HepG2 (cell line): ENCODE results near the gene SEPHS1. TPM values are rescaled to one million over a fixed set of nuclear protein-coding genes. Genes with fewer than 3 reads are reported as not detected.

Source experiments
- FOXJ3 ChIP-seq: sonication (generic); formaldehyde crosslinking; IDR thresholded peaks from 2 replicates; pipeline ENCODE4 v1.4.0; 2020; ENCODE audit warnings: missing genetic modification reagents, mild to moderate bottlenecking, borderline replicate concordance
- HBP1 ChIP-seq: IDR thresholded peaks from 2 replicates; pipeline ENCODE4 v1.6.1; 2016; ENCODE audit warnings: low read depth, control low read depth
- ISL2 ChIP-seq: sonication (generic); formaldehyde crosslinking; IDR thresholded peaks from 2 replicates; pipeline ENCODE4 v1.5.0; 2020; ENCODE audit warnings: missing genetic modification reagents
- KLF12 ChIP-seq: sonication (generic); formaldehyde crosslinking; IDR thresholded peaks from 2 replicates; pipeline ENCODE4 v1.4.0; 2020; ENCODE audit warnings: missing genetic modification reagents, borderline replicate concordance
- LBX2 ChIP-seq: sonication (generic); formaldehyde crosslinking; IDR thresholded peaks from 2 replicates; pipeline ENCODE4 v1.5.0; 2020; ENCODE audit warnings: missing genetic modification reagents, mild to moderate bottlenecking, borderline replicate concordance
- MXD4 ChIP-seq: IDR thresholded peaks from 2 replicates; pipeline ENCODE4 v1.6.1; 2016; ENCODE audit warnings: mild to moderate bottlenecking, missing biosample characterization, missing genetic modification reagents
- POLR2G ChIP-seq: fragments of 200-400 bp; formaldehyde crosslinking; IDR thresholded peaks from 2 replicates; pipeline ENCODE4 v1.6.1; 2018; ENCODE audit warnings: mild to moderate bottlenecking, low read depth, low read length, moderate library complexity
- ZBTB40 ChIP-seq, 2 experiments: fragments of 450-650 bp in 1 of 2; sonication (generic) in 1 of 2; formaldehyde crosslinking in 1 of 2; IDR thresholded peaks; 2 replicates each; pipeline versions ENCODE4 v1.6.1 to v1.8.0; 2016 to 2022; ENCODE audit warnings: antibody characterized with exemption in 1 of 2, mild to moderate bottlenecking in 1 of 2, missing genetic modification reagents in 1 of 2
- ZNF205 ChIP-seq: IDR thresholded peaks from 2 replicates; pipeline ENCODE4 v1.6.1; 2018; ENCODE audit warnings: missing biosample characterization, missing genetic modification reagents
- ZNF784 ChIP-seq: sonication (generic); formaldehyde crosslinking; IDR thresholded peaks from 2 replicates; pipeline ENCODE4 v1.5.1; 2020; ENCODE audit warnings: missing genetic modification reagents, mild to moderate bottlenecking, borderline replicate concordance
- ZNF883 ChIP-seq: sonication (generic); formaldehyde crosslinking; IDR thresholded peaks from 2 replicates; pipeline ENCODE4 v1.5.1; 2020; ENCODE audit warnings: mild to moderate bottlenecking, missing genetic modification reagents; ENCODE audit errors: not compliant biosample characterization
- ZSCAN21 ChIP-seq: sonication (generic); formaldehyde crosslinking; IDR thresholded peaks from 2 replicates; pipeline ENCODE4 v1.8.0; 2022; ENCODE audit warnings: mild to moderate bottlenecking, missing genetic modification reagents, moderate library complexity, borderline replicate concordance
- polyA plus RNA-seq, 8 experiments: library from polyadenylated mRNA; depleted of rRNA in 3 of 8; stranded (reverse) in 7 of 8; unstranded in 1 of 8; fragments of >200 nt; fragmentation: Illumina TruSeq in 4 of 8; extraction: Trizol in 4 of 8; gene quantifications; 2 replicates each; pipeline versions ENCODE4 v1.2.1 to v1.2.3, GENCODE V29; 2011 to 2016; ENCODE audit warnings: low read depth in 4 of 8, missing spikeins in 1 of 8, mixed read lengths in 1 of 8; ENCODE audit not compliant: insufficient read depth in 1 of 8
- total RNA-seq, 5 experiments: library from RNA; depleted of rRNA; stranded (reverse); fragments of >200 nt; fragmentation: Illumina TruSeq; extraction: Trizol; gene quantifications; 2 replicates each; pipeline ENCODE4 v1.2.3, GENCODE V29; 2016; ENCODE audit warnings: low read depth in 1 of 5

The SEPHS1 gene
- total and polyA plus RNA-seq, 2 of the 13 experiments (the other 11 are each of a cell fraction or from before 2014, with no cell fraction given), result 57.8 to 61.5 TPM

GRCh38 chr10:13348216-13349017 is at the start of gene SEPHS1 (continued):
- TF ChIP-seq LBX2 (CRISPR knock-in tag) (no peak), HBP1 (no peak), POLR2G (peak; percentile 79), ZSCAN21 (0 out of 2 replicates have a peak, but pooled peaks have one; percentile 42), MXD4 (peak; percentile 30; the same call in 1 of the 2 replicates), ZNF784 (CRISPR knock-in tag) (0 out of 2 replicates have a peak, but pooled peaks have one; percentile 48), ZBTB40 (IDR thresholded peaks at IDR 0.05) (no peak), ZBTB40 (CRISPR knock-in tag; IDR thresholded peaks at IDR 0.05) (peak; percentile 50; the same call in 1 of the 2 replicates), ISL2 (CRISPR knock-in tag) (peak; percentile 39; the same call in 1 of the 2 replicates), ZNF883 (peak; percentile 60), ZNF205 (peak; percentile 55; the same call in 1 of the 2 replicates), KLF12 (no peak), FOXJ3 (CRISPR knock-in tag) (no peak)
